ENCODE results near the gene MRPS34.

GRCh38 chr16:1781254-1781653 lies 8.3 kb upstream of the MRPS34 start:
- TF ChIP-seq POLR2A (IDR thresholded peaks at IDR 0.05): no peak
- TF ChIP-seq, protein P1, sequence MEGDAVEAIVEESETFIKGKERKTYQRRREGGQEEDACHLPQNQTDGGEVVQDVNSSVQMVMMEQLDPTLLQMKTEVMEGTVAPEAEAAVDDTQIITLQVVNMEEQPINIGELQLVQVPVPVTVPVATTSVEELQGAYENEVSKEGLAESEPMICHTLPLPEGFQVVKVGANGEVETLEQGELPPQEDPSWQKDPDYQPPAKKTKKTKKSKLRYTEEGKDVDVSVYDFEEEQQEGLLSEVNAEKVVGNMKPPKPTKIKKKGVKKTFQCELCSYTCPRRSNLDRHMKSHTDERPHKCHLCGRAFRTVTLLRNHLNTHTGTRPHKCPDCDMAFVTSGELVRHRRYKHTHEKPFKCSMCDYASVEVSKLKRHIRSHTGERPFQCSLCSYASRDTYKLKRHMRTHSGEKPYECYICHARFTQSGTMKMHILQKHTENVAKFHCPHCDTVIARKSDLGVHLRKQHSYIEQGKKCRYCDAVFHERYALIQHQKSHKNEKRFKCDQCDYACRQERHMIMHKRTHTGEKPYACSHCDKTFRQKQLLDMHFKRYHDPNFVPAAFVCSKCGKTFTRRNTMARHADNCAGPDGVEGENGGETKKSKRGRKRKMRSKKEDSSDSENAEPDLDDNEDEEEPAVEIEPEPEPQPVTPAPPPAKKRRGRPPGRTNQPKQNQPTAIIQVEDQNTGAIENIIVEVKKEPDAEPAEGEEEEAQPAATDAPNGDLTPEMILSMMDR (IDR thresholded peaks at IDR 0.05): no peak
